GM19035 (cell line): ENCODE results near the gene SMOC1.

ENCODE experiments used
- ATAC-seq: cut with Tn5 transposase; IDR thresholded peaks from one replicate; pipeline ENCODE4 v1.9.1; 2021; ENCODE audit not compliant: unreplicated experiment

The SMOC1 gene

GRCh38 chr14:70077005-70077404 is 197.8 kb downstream of the SMOC1 start:
- ATAC-seq: no peak

DNA sequence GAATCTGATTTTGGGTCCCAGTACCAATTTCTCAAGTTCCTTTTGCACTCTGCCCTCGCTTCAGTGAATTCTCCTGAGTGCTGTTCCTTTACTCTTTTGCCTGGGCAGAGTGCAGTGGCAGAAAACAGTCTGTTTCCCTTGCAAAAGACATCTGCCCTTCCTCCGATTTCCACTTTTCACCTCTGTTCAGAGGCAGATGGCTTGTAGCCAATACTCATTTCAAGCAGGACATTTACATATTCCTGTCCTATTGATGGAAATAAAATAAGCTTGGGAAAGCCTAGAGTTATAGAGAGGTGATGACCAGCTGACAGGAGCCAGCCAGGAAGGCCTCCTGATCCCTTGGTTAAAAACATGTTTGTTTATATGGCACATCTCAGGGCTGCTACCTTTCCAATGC is 198.5 kb downstream of the SMOC1 start:
- no peak for ATAC-seq

DNA sequence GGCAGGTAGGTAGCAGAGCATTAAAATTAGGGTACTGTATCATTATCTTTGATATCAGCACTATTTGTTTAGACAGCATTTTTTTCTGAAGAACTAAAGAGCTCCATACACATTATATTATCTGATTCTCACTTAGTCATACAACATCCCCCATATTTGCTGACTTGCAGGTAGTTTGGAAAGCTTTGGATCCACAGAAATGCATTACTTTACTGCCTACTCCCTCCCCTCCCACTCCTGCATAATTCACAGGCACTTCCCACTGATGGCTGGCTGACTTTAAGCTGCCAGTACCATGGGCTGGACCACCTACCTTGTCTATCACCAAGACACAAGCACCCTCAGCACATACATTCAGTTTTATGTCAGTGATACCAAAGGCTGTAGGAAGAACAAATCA is 199.1 kb downstream of the SMOC1 start:
- ATAC-seq: no peak

DNA sequence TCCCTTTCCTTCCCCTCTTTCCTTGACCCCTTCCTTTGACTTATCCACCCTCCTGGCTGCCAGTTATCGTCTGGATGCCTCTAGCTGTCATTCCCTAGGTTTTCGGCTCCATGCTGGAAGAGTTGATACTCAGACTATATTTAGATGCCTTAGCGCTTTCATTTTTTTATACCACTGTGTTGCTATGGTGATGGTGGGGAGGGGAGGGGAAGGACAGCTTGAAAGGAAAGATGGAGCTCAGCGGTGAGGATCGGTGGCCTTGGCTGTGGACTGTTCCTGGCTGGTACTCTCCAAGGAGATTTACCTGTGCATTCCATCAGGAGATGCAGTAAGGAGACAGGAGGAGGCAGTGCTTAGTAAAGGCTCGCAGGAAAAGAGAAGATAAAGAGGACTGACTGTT is 200.9 kb downstream of the SMOC1 start:
- no peak for ATAC-seq
